ENCODE measurements around the gene GOLPH3.

The GOLPH3 gene

GRCh38 chr5:32103521-32103920 is 70.6 kb downstream of the GOLPH3 start:
- FAIRE-seq = no peak

GRCh38 chr5:32102254-32102986 is 71.7 kb downstream of the GOLPH3 start:
- FAIRE-seq = no peak

More at GRCh38 chr5:32103521-32103920, 70.6 kb downstream of the GOLPH3 start:
- no peak for DNase-seq (ENCODE audit: extremely low spot score, insufficient read length, low read depth)

GRCh38 chr5:32100691-32101302 is 73.3 kb downstream of the GOLPH3 start:
- no peak for FAIRE-seq

More at GRCh38 chr5:32102254-32102986, 71.7 kb downstream of the GOLPH3 start:
- DNase-seq (ENCODE audit: extremely low spot score, insufficient read length, low read depth) = no peak

GRCh38 chr5:32100230-32100629 is 73.9 kb downstream of the GOLPH3 start:
- DNase-seq (ENCODE audit: extremely low spot score, insufficient read length, low read depth) = no peak
- FAIRE-seq = no peak

More at GRCh38 chr5:32100691-32101302, 73.3 kb downstream of the GOLPH3 start:
- no peak for DNase-seq (ENCODE audit: extremely low spot score, insufficient read length, low read depth)

GRCh38 chr5:32099486-32100035 is 74.6 kb downstream of the GOLPH3 start:
- FAIRE-seq (no peak), DNase-seq (ENCODE audit: extremely low spot score, insufficient read length, low read depth) (no peak)

GRCh38 chr5:32098890-32099310 is 75.2 kb downstream of the GOLPH3 start:
- DNase-seq (ENCODE audit: extremely low spot score, insufficient read length, low read depth) = no peak
- FAIRE-seq = no peak

- no peak for FAIRE-seq
Observed at GRCh38 chr5:32098291-32098690, 75.8 kb downstream of the GOLPH3 start.

GRCh38 chr5:32096891-32097595 is 77.1 kb downstream of the GOLPH3 start:
- no peak for FAIRE-seq
- no peak for DNase-seq (ENCODE audit: extremely low spot score, insufficient read length, low read depth)

More at GRCh38 chr5:32098291-32098690, 75.8 kb downstream of the GOLPH3 start:
- no peak for DNase-seq (ENCODE audit: extremely low spot score, insufficient read length, low read depth)

- FAIRE-seq (no peak), DNase-seq (ENCODE audit: extremely low spot score, insufficient read length, low read depth) (no peak)
Observed at GRCh38 chr5:32095261-32095671, 78.9 kb downstream of the GOLPH3 start.

- FAIRE-seq = no peak
- DNase-seq (ENCODE audit: extremely low spot score, insufficient read length, low read depth) = no peak
Observed at GRCh38 chr5:32094691-32095090, 79.4 kb downstream of the GOLPH3 start.

- FAIRE-seq (peak; percentile 62), DNase-seq (ENCODE audit: extremely low spot score, insufficient read length, low read depth) (peak; percentile 60)
Observed at GRCh38 chr5:32092938-32093812, 80.9 kb downstream of the GOLPH3 start.

- DNase-seq (ENCODE audit: extremely low spot score, insufficient read length, low read depth) (no peak), FAIRE-seq (no peak)
Observed at GRCh38 chr5:32090755-32091128, 83.4 kb downstream of the GOLPH3 start.

GRCh38 chr5:32090026-32090754 is 83.9 kb downstream of the GOLPH3 start:
- DNase-seq (ENCODE audit: extremely low spot score, insufficient read length, low read depth) (no peak), FAIRE-seq (no peak)

- DNase-seq (ENCODE audit: extremely low spot score, insufficient read length, low read depth) (no peak), FAIRE-seq (no peak)
Observed at GRCh38 chr5:32089146-32090000, 84.7 kb downstream of the GOLPH3 start.

GRCh38 chr5:32088214-32088613 is 85.9 kb downstream of the GOLPH3 start:
- no peak for DNase-seq (ENCODE audit: extremely low spot score, insufficient read length, low read depth)
- no peak for FAIRE-seq

GRCh38 chr5:32087086-32088082 is 86.7 kb downstream of the GOLPH3 start:
- FAIRE-seq (no peak), DNase-seq (ENCODE audit: extremely low spot score, insufficient read length, low read depth) (no peak)

GRCh38 chr5:32083981-32084430 is 90.1 kb downstream of the GOLPH3 start:
- no peak for FAIRE-seq
- no peak for DNase-seq (ENCODE audit: extremely low spot score, insufficient read length, low read depth)
